Right ventricle myocardium superior (tissue), 1 donor: ENCODE data around the gene SIX4. TPM values are rescaled to one million over a fixed set of nuclear protein-coding genes. Genes with fewer than 3 reads are reported as not detected.
A peak's percentile ranks its signal among the peaks of the same experiment; 100 is the strongest.
"Not testable (repeated sequence)": the region's sequence is repeated elsewhere in the genome, so short reads cannot be mapped to it uniquely, and the experiment has no call there.

Experiments used
- ATAC-seq: fragments of 200-7000 bp; cut with Tn5 transposase; one replicate; pipeline ENCODE4 v1.9.1; 2020; ENCODE audit warnings: mild to moderate bottlenecking; ENCODE audit not compliant: poor library complexity
- DNase-seq: peaks from one replicate; pipeline ENCODE4 v3.0.0-alpha.2; 2020
- intact Hi-C: fragments of 100-400 bp; cut with DNase I; formaldehyde crosslinking; loops from one replicate; pipeline ENCODE4 v1.11.2; 2022
- long read RNA-seq: library from polyadenylated mRNA; unstranded; transcript quantifications from one replicate; pipeline ENCODE4 v2.0.0, GENCODE V29; 2021
- total RNA-seq: library from RNA; stranded (reverse); fragmentation: NEBNext Ultra II Directional; extraction: Animal tissue kit (Norgen Biotek cat#: 25700); gene quantifications from one replicate; pipeline ENCODE4 v1.2.1, GENCODE V29; 2021
- donor health status: DM: no; HTN: yes; CAD: no; lungs with severe emphysema.

SIX4 gene
- 1.6 TPM for total RNA-seq
- long read RNA-seq, full-length matches to known transcripts, result 2 of 2 reads
- long read RNA-seq, partial matches to known transcripts, result 0 of 2 reads
- long read RNA-seq, other reads (novel, unspliced or antisense), result 0 of 2 reads

- DNase-seq (peak; percentile 72), ATAC-seq (peak; percentile 92)
- intact Hi-C loops, result no loop called here
Observed at GRCh38 chr14:60723907-60724618, at the start of gene SIX4. Gene SIX4 (minus strand): TSS chr14:60724351. CDS start chr14:60724074, 277 bp downstream.

DNA sequence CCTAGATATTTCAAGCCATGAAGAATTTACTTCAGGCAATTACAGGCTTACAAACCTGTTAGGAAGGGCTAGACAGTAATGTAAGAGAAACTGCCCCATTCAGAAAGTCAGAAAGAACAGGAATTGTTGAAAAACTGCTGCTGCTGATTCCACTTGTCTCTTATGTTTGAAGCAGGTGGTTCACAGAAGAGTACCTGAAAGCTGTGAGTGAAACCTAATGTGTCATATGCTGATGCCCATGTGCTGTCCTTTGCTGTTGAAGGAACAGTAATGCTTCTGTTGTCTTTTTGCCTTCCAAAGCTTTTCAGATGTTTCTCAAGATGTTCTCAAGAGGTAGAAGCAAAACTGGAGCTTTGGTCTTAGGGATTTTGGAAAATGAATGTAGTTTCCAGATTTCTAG lies 49.4 kb upstream of the SIX4 start:
- DNase-seq (no peak), ATAC-seq (no peak)
- intact Hi-C loops, result no loop called here

- no peak for ATAC-seq
- intact Hi-C loops, result no loop called here
- DNase-seq, result no peak
Observed at GRCh38 chr14:60771117-60771516, 47.0 kb upstream of the SIX4 start.

- no peak for ATAC-seq
- DNase-seq, result no peak
- intact Hi-C loops, result no loop called here
Observed at GRCh38 chr14:60768602-60769001, 44.5 kb upstream of the SIX4 start.

DNA sequence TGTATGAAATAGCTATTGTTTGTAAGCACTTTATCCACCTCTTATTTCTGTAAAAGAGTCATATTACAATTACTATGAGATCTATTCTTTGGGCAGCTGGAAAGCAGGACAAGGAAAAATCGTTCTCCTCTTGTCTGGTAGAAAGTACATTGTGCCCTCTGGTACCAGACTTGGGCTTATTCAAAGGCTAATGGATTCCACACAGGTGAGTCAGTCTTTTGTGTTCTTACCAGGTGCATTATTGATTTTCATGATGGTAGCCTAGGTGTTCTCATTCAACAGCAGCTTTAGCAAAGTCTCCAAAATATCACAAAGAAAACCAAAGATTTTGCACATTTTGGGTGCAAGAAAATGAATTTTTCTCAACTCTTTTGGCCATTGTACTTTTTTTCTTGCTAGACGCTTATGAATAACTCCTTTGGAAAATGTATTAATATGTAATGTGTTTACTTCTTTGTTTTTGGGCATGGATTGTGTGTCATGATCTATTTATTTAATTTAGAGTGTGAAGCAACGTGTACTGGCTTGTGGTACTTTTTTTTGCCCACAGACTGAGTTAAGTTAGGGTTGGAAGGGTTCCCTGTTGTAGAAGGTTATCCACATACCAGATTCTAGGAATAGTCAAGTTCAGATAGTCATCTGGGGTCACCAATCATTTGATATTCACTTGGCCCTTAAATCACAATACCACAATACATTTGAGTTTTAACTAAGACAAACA lies 36.7 kb upstream of the SIX4 start:
- intact Hi-C loops, result no loop called here

DNA sequence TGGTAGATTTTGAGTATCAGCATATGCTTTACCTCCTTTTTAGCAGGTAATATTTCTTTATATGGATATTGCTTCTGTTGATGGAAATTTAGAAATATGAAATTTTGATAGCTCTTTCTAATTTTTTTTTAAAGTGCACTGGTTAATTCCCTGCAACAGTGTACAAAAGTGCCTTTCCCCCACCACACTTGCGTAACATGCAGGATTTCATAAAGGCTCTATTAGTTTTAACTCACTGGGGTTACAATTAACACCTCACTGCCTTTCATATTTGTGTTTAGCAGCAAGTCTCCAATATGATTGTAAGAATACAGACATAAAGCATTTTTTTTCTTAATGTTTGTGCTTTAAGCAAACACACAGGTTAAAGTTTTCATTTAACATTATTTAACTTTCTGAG lies 36.1 kb upstream of the SIX4 start:
- ATAC-seq (no peak), DNase-seq (no peak)
- intact Hi-C loops, result no loop called here

More for the DNA sequence above, 36.7 kb upstream of the SIX4 start:
- ATAC-seq (no peak), DNase-seq (no peak)

- intact Hi-C loops, result no loop called here
- no peak for ATAC-seq
- no peak for DNase-seq
Observed at GRCh38 chr14:60758885-60759284, 34.7 kb upstream of the SIX4 start.

- no peak for ATAC-seq
- no peak for DNase-seq
- intact Hi-C loops, result no loop called here
Observed at GRCh38 chr14:60757567-60758002, 33.4 kb upstream of the SIX4 start.

DNA sequence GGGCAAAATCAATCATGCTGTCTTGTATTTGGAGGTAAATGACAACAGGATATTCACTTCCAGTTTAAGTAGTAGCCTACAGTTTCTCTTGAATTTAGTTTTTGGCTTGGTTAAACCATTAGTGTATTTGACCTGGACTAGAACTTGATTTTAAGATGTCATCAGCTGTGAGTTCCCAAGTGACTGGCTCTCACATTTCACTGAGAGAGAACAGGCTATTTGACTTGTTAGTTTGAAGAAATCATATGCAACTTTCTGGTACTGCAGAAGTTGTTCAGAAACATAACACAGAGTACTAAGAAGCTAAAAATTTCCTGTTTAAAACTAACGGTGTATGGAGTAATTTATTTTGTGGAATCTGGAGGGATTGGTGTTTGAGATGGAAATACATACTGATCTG lies 32.7 kb upstream of the SIX4 start:
- no peak for DNase-seq
- ATAC-seq, result no peak
- intact Hi-C loops, result no loop called here

DNA sequence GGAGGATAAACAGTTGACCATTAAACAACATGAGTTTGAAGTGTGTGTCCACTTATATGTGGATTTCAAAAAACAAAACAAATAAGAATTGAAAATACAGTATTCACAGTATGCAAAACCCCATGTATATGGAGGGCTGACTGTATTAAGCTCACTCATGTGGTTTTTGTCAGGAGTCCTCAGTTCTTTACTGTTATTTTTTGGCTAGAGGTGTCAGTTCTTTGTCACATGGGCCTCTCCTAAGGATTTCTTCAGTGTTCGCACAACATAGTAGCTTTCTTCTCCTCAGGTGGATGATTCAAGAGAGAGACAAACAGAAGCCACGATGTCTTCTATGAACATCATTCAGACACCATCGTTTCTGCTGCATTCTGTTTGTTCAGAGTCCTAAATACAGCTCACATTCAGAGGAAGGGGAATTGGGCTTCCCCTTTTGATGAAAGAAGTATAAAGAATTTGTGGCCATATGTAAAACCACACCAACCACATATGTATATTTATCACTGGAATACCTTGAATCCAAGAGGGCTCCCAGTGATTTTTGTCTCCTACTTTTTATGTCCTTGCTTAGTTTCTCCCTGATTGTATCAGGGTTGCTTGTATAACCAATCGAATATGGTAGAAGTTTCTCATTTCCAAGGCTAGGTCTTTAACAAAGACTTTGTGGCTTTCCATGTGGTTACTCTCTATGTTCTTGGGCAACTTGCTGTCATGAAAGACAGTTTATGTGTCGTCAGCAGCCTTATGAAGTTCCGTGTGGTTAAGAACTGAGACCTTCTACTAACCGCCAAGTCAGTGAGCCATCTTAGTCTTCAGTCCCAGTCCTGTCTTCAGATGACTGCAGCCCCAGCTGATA lies 29.3 kb upstream of the SIX4 start:
- intact Hi-C loops, result no loop called here
- no peak for DNase-seq
- ATAC-seq, result no peak

- DNase-seq, result no peak
- no peak for ATAC-seq
Observed at GRCh38 chr14:60744566-60744965, 20.4 kb upstream of the SIX4 start.

DNA sequence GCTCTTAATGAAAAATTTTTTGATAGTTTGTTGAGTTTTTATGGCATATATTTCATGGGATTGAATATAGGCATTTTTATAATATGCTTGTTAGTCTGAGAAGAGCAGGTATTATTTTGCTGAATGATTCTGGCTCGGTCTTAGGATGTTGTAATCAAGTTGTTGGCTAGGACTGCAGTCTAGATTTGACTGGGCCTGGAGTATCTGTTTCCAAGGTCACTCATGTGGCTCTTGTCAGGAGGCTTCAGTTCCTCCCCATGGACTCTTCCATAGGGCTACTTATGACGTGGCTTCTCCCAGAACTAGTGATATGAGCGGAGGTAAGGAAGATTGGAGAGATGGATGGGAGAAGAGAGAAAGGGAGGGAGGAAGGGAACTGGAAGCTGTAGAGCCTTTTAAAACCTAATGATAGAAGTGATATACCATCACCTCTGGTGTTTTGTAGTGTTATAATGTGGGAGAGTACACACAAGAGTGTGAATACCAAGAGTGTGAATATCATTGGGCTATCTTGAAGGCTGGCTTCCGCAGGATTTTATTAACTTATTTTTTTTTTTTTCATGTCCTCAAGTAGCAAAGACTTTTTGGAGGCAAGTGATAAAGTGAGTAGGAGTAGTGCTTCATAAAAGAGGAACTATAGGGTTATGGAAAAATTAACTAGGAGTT lies 14.8 kb upstream of the SIX4 start:
- peak; percentile 56 for ATAC-seq
- intact Hi-C loops, result no loop called here

More at GRCh38 chr14:60744566-60744965, 20.4 kb upstream of the SIX4 start:
- intact Hi-C loops, result no loop called here

DNA sequence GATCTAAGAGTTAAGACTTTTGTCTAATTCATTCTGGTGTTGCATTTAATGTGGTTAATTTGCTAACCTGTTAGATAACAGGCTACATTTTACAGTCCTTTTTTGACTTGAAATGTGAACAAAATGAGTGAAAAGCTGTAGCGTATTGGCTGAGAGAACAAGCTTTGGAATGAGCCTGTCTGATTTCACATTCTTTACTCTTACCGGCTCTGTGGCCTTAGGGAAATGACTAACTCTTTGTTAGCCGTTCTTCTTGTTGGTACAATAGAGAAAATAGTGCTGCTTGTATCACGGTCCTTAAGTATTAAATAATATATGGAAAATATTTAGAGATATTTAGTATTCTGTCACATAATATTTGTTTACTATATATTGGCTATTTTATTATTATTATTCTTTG lies 12.3 kb upstream of the SIX4 start:
- ATAC-seq (no peak), DNase-seq (no peak)
- intact Hi-C loops, result no loop called here

More for the DNA sequence above, 14.8 kb upstream of the SIX4 start:
- DNase-seq, result no peak

DNA sequence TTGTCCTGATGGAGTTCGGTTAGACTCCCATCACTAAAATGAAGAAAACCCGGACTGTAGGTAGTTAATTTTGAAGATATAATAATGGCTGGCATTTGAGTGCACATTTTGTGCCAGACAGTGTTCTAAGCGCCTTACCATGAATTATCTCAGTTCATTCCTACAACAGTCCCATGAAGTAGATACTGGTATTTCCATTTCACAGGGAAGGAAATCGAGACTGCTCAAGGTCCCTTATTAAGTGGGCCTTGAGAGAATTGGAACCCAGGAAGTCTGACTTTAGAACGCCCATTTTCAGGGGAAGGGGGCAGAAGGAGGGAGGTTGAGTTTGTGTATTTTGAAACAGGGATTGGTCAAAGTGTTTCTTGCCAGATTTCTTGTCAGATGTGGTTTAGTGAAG lies 11.3 kb upstream of the SIX4 start:
- DNase-seq (no peak), ATAC-seq (peak; percentile 26)
- intact Hi-C loops, result no loop called here

GRCh38 chr14:60734465-60735242 lies 10.5 kb upstream of the SIX4 start, which contains the start of gene MNAT1:
Gene MNAT1 (plus strand): TSS chr14:60734761. CDS start chr14:60734863, 102 bp downstream.
- intact Hi-C loops, result no loop called here
- ATAC-seq (peak; percentile 97), DNase-seq (peak; percentile 79)

DNA sequence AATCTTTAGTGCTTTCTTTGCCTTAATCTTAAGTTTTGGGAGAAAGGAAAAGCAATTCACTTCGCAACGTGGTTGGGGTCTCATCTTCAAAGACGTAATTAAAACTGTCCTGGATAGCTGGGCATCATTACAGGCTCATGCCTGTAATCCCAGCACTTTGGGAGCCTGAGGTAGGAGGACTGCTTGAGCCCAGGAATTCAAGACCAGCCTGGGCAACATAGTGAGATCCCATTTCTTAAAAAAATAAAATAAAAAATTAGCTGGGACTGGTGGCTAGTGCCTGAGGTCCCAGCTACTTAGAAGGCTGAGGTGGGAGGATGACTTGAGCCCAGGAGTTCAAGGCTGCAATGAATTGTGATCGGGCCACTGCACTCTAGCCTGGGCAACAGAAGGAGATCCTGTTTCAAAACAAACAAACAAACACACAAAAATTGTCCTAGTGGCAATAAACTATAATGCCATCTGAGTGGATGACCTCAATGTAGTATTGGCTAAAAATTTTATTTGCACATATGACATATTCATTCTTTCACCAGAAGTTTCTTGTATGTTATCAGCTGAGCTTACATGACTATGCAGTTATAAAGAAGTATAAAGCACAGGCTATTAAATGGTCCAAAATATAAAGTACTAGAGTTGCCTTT lies 8.8 kb upstream of the SIX4 start:
- intact Hi-C loops, result no loop called here
- DNase-seq, result no peak
- no peak for ATAC-seq

DNA sequence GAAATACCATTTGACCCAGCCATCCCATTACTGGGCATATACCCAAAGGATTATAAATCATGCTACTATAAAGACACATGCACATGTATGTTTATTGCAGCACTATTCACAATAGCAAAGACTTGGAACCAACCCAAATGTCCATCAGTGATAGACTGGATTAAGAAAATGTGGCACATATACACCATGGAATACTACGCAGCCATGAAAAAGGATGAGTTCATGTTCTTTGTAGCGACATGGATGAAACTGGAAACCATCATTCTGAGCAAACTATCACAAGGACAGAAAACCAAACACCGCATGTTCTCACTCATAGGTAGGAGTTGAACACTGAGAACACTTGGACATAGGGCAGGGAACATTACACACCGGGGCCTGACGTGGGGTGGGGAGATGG lies 7.1 kb upstream of the SIX4 start:
- ATAC-seq, DNase-seq, intact Hi-C loops: not testable (repeated sequence)
